Stimulated activated naive CD8-positive, alpha-beta T cell treated with anti-CD3 and anti-CD28 coated beads, Interleukin-15, Interleukin-2, amounts not matched to agents 100 U/mL and 50 U/mL, for 24 hours (primary cell): Measurements from ENCODE around the gene NDUFA1.
A peak's percentile ranks its signal among the peaks of the same experiment; 100 is the strongest.
"Not testable (repeated sequence)": the region's sequence is repeated elsewhere in the genome, so short reads cannot be mapped to it uniquely, and the experiment has no call there.

Experiments used
- ATAC-seq: fragments of 150-1000 bp; cut with Tn5 transposase; one replicate; pipeline ENCODE4 v1.10.0; 2021
- DNase-seq: peaks from one replicate; pipeline ENCODE4 v3.0.0; 2021

The NDUFA1 gene

DNA sequence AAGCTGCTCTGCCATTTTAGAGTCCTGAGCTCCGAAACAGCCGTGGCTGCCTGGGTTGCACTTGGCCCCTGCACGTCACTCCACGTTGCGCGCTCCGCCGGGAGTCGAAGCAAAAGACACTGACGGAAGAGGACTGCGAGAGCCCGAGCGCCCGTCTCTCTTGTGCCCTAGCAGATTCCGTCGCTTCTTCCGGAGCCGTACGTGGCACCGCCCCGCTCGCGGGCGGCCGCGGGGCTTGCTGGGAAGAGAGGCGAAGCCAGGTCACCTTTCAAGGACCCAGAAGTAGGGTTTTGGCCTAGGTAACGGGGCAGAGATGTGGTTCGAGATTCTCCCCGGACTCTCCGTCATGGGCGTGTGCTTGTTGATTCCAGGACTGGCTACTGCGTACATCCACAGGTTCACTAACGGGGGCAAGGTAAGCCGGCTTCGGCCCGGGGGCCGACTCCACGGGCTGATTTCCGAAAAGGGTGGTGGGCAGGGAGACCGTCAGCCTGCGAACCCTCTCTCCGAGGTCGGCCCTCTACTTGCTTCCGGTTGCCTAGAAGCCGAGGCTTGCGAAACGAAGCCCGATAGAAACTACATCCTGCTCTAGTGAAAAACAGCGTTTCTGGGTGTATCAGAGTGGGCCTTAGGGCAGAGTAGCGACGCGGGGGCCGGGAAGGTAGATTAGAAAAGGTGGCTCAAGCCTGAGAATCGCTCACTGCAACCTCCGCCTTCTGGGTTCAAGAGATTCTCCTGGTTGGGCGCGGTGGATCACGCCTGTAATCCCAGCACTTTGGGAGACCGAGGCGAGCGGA, at the start of gene NDUFA1, which contains the start of gene RNF113A:
Gene NDUFA1, plus strand, starts transcription at position 234 of the 797 bp plus-strand sequence. Its CDS starts 80 bp downstream, at position 314.
Gene RNF113A, minus strand, starts transcription at position 135 of the 797 bp plus-strand sequence. Its CDS starts 120 bp downstream, at position 15.
- peak; percentile 83 for DNase-seq
- ATAC-seq: peak; percentile 97

DNA sequence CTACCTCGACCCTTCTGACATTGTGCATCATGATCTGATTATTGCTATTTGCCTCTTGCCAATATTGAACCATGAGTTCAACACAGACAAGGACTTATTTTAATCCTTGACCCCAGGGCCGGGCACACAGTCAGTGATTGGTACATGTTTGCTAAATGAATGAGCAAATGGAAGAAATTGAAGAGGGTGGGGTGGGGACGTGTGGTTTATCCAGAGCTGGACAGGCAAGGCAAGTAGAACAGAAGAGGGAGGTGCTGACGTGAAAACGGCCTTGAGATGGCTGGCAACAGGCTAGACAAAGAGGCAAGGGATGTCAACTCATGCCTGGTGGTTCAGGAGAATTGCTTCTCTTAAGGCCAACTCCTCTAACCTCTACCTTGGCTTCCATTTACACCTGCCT, 47.4 kb upstream of the NDUFA1 start:
- not testable (repeated sequence) for ATAC-seq, DNase-seq

DNA sequence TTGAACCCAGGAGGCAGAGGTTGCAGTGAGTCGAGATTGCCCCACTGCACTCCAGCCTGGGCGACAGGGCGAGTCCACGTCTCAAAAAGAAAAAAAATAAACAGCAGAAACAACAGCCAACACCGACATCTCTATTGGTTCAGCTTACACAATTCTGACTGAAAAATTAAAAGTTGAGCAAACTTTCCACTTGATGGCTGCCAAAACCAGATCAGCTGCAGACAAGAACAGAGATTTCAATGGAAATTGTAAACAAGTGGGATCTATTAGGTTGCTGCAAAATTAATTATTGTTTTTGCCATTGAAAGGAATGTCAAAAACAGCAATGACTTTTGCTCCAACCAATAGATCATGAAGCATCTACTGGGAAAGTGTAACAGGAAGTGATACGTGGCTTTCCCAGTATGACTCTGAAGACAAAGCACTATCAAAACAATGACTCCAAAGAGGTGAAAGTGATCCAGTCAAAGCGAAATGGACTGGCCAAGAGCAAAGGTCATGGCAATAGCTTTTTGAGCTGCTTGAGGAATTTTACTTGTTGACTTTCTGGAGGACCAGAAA, 45.2 kb upstream of the NDUFA1 start:
- peak; percentile 32 for ATAC-seq
- no peak for DNase-seq

DNA sequence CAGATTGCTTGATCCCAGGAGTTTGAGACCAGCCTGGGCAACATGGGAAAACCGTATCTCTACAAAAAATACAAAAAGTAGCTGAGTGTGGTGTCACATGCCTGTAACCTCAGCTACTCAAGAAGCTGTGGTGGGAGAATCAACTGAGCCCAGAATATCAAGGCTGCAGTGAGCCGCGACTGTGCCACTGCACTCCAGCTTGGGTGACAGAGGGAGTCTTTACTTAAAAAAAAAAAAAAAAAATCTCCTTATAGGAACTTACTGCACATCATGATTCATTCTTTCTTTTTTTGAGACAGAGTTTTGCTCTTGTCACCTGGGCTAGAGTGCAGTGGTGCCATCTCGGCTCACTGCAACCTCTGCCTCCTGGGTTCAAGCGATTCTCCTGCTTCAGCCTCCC, 43.2 kb upstream of the NDUFA1 start:
- DNase-seq: no peak
- no peak for ATAC-seq

DNA sequence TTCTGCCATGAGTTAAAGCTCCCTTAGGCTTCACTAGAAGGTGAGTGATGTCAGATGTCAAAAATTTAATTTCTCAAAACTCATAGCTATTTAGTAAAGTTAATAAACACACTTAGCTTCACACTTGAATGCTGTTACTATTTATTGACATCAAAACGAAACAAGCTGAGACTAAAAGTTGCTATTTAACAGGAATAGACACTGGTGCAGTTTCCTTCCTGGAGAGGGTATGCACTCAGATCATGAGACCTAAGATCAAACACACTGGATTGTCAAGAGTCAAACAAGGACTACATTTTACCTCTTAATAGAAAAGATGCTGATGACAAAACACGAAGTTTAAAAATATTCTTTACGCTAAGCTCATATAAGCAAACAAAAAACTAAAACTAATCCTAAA, 37.7 kb upstream of the NDUFA1 start:
- ATAC-seq (no peak), DNase-seq (no peak)

DNA sequence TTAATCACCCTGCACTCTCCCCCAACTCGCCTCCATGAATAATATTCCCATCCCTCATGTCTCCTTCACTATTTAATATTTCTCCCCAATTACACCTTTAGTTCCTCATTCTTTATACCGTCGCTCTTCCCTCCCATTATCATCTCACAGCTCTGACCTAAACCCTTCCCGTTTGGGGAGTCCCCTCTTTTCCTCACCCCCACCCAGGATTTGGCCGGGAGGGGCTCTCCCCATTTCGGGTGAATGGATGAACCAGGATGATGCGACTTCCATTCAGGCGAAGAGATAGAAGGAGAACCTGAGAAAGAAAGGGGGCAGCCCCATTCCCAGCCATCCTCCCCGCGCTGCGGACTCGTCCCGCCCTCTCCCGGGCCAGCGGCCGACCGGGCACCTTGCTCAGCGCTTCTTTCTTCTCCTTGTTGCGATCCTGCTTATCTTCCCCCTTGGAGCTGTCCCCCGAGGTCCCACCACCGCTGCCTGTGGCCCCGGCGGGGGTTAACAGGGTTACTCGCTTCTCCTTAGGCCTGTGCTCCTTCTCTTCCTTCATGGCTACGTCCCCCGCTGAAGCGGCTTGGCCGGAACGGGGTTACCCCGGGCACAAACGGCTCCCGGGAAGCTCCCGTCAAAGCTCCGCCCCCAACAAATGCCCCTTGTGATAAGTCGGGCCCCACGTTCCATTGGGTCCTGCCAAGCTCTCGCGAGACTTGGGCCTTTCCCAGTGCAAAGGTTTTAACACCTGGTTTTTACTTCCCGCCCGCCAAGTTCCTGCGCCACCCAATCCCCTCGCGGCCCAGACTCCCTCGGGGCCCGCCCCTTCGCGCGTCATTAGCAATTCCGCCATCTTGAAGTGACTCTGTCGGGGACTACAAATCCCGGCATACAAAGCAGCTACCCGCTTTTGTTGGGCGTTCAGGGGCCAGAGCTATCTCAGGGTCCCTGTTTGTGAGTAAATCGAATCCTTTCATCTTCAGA, 19.0 kb upstream of the NDUFA1 start, which contains the start of gene UPF3B:
Gene UPF3B, minus strand, starts transcription at position 582 of the 972 bp plus-strand sequence. Its CDS starts 35 bp downstream, at position 547.
- DNase-seq (peak; percentile 91), ATAC-seq (peak; percentile 99)

DNA sequence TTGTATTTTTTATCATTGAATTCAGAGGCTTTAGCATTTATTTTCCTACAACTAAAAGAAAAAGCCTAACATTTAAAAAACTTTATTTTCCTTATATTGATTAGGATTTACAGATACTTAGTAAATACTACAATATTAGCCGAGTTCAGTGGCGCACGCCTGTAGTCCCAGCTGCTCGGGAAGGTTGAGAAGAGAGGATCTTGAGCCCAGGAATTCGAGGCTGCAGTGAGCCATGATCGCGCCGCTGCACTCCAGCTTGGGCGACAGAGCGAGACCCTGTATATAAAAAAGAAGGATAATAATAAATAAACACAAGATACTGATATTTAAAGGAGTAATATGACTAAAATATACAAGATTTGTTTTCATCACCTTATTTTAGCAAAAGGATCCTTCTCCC, 18.2 kb upstream of the NDUFA1 start:
- no peak for ATAC-seq
- DNase-seq: no peak

DNA sequence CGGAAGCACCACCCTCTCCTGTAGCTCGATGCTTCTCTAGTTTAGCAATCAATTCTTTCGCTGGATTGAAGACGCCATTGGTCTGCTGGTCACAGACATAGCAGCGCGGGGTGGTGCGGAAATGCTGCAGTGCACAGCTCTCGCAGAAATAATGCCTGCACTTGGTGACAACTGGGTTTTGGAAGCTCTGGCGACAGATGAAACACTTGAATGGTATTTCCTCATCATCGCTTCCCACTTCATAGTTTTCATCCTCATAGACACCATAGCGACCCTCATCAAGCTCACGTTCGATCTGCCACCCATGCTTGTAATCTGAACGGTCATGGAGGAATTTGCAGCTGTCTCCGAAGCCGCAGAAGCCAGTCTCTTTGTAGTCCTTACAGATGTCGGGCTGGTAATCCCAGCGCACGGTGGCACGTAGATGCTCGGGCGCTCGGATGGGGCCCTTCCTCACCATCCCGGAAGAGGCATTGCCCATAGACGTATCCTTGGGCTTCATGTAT, 953 bp upstream of the NDUFA1 start:
- ATAC-seq (peak; percentile 3), DNase-seq (peak; percentile 19)

DNA sequence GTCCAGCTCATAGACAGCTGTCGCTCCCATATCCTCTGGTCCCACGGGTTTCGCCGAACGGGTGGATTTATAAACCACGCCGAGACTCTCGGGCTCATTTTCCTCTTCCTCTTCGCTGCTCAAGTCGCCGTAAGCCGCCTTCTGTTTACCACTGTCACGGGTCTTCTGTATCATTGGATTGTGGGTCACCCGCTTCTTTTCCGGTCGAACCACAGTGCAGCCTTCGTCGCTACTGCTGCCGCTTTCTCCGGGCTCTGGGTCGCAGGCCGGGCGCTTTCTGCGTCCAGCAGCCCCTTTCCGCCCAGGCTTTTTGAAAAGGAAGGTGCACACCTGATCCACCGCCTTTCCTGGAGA, 410 bp upstream of the NDUFA1 start:
- peak; percentile 37 for ATAC-seq
- no peak for DNase-seq

DNA sequence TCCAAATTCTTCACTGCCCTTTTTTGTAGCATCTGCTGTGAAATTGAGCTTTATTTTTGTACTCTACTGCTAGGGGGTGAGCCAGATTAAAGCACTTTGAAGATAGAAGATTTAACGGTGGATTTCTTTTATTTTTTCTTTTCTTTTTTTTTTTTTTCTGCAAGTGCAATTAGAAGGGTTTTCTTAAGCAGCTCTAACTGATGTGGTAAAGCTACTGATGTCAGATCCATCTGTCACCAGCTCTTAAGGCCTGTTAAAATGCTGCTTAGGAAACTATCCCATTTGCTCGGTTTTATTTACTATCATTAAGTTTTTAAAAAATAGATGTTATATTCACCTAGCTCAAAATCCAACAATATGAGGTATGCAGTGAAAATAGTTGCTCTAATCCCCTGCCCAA, 7.1 kb downstream of the NDUFA1 start:
- ATAC-seq (no peak), DNase-seq (no peak)

DNA sequence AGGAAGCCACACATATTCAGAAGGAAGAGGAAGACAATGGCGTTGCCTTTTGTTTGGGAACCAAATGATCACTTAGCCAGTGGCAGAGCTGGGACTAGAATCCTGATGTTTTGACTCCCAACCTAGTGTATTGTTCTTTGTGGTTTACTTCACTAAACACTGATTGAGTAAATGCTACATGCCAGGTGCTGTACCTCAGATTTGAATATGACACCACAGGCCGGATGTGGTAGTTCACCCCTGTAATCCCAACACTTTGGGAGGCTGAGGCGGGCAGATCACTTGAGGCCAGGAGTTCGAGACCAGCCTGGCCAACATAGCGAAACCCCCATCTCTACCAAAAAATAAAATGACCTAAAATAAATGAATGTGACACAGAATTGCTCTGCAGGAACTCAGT, 8.4 kb downstream of the NDUFA1 start:
- DNase-seq: no peak
- ATAC-seq: no peak

DNA sequence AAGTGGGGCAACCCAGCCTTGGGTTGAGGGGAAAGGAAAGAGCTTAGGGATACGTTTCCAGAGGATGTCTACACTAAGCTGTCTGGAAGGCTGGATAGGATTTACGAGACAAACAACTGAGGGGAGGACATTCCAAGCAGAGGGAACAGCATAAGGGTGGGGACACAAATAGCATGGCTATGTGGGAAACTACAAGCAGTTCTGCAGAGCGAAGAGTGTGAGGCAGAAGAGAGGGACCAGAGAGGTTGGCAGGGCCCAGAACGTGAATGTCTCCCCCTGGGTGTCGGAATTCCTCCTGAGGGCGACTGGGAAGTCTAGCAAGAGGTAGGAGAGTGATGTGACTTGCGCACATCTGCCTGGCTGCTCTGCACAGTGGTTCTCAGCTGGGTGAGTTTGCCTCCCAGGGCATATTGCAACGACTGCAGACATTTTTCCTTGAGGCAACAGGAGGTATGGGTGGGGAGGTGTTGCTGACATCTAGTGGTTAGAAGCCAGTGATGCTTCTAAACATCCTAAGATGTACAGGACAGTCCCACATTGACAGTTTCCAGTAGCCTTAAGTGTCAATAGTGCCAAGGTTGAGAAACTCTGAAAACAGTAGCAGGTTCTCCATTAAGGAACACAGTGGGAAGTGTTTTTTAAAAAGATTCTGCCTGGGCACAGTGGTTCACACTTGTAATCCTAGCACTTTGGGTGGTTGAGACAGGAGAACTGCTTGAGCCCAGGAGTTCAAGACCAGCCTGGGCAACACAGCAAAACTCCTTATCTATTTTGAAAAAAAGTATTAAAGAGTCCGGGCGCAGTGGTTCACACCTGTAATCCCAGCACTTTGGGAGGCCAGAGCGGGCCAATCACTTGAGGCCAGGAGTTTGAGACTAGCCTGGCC, 9.2 kb downstream of the NDUFA1 start:
- DNase-seq (no peak), ATAC-seq (peak; percentile 90)

DNA sequence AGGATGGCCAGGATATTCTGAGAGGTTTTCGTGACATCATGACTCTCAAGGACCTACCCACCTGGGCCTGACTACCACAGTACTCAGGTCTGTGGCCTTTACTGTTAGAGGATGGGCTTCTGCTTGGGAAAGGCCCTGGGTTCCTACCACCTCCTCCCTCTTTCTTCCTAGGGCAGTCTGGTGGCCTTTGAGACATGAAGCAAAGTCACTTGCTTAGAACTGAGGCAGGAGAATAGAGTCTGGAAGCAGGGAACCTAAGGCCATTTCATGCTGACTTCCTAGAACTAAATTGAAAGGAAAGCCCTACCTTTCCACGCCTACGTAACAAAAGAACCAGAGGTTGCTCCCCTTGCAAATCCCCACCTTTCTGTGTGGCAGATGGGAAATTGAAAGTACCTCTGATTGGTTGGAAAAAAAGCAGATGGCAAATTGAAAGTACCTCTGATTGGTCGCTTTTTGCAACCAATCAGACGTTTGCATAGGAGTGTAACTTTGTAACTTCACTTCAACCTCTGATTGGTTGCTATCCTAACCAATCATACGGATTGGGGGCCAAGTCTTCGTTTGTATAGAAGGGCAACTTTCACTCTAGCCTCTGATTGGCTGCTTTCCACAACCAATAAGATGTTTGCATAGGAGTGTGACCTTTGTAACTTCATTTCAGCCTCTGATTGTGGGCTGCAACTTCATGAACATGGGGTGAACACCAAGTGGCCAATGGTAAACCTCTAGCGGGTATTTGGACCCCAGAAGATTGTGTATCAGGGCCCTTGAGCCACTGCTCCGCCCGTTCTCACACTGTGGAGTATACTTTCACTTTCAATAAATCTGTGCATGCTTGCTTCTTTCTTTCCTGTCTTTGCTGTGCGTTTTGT, 14.2 kb downstream of the NDUFA1 start:
- ATAC-seq (no peak), DNase-seq (no peak)

DNA sequence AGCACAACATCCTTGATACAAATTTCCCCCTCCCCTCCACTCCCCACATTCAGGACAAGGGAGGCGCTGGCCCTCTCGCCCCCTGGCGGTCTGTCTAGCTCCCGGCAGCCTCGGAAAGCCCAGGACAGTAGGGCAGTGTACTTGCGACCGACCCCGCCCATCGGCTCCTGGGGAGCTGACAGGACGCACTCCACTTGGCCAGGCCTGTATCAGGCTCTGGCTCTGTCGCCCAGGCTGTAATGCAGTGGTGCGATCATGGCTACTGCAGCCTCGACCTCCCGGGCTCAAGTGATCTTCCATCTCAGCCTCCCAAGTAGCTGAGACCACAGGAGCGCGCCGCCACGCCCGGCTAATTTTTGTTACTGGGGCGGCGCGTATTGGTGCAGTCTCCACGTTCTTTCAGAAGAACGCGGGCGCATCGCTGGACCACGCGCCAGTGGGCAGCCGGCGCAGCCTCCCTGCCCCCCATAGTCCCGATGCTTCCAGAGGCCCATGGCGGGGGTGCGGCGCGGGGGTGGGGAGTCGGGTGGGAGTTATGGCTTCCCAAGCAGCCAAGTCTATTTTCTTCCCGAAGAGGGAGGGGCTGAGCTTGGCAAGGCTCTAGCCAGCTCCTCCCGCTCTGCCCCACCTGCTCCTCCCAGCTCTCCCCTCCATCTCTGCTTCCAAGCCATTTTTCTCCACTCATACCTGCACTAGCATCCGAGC, 16.2 kb downstream of the NDUFA1 start:
- DNase-seq: peak; percentile 72
- peak; percentile 91 for ATAC-seq

DNA sequence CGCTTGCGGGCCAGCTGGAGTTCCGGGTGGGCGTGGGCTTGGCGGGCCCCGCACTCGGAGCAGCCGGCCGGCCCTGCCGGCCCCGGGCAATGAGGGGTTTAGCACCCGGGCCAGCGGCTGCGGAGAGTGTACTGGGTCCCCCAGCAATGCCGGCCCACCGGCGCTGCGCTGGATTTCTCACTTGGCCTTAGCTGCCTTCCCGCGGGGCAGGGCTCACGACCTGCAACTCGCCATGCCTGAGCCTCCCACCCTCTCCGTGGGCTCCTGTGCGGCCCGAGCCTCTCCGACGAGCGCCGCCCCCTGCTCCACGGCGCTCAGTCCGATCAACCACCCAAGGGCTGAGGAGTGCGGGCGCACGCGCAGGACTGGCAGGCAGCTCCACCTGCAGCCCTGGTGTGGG, 19.0 kb downstream of the NDUFA1 start:
- not testable (repeated sequence) for ATAC-seq, DNase-seq

DNA sequence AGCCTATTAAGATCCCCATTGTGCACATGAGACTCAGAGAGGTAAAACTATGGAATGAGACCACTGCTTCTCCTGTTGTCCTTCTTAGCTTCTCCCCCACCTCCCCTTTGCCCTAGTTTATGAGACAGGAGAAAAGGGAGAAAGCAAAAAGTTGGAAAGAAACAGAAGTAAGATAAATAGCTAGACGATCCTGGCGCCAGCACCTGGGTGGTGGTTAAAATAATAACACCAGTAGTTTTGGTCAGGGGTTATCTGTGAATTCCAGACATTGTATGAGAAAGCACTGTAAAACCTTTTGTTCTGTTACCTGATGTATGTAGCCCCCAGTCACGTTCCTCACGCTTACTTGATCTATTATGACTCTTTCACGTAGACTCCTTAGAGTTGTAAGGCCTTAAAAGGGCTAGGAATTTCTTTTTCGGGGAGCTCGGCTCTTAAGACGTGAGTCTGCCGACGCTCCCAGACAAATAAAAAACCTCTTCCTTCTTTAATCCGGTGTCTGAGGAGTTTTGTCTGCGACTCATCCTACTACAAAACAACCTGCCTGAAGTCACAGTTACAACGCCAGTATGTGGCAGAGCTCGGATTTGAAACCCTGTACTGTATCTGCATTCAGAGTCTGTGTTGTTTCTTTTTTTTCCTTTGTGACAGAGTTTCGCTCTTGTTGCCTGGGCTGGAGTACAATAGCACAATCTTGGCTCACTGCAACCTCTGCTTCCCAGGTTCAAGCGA, 20.5 kb downstream of the NDUFA1 start:
- not testable (repeated sequence) for DNase-seq, ATAC-seq

DNA sequence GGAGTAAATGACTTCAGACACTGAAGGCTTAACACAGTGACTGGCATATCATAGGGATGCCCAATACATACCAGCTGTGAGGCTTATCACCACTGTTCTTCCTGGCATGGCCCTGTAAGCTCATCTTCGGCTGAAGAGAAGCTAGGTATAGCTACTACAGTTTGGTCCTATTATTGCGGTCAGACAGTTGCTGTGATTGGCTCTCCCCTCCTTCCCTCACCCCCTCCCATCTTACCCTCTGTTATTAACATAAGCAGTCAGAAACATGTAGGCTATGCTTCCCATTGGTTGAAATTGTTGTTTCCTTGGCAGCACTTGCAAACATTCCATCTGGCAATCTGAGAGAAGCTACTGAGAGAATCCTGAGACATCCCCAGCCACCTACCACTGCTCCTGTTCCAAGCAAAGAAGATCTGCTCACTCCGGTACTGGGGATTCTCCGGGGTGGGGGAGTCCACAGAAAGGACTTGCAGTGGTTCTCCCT, 24.3 kb downstream of the NDUFA1 start, which contains the start of gene AKAP14:
Gene AKAP14, plus strand, starts transcription at position 51 of the 484 bp plus-strand sequence. CDS start 7,331 bp downstream, outside the sequence.
- no peak for ATAC-seq
- no peak for DNase-seq

DNA sequence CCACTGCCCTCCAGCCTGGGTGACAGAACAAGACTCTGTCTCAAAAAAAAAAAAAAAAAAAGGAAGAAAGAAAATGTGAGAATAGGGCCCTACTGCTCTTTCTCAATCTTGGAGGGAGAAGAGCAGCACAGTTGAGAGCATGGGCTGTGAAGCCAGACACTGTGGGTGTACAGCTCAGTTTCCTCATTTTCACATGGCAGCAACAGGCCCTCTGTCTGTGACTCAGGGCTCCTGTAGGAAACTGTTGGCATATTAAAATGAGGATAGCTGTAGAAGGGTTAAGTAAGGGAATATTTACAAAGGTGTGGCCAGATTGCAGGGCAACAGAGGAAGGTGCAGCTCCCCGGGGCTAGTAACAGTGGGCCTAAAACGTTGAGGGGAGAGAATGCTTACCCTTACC, 27.5 kb downstream of the NDUFA1 start:
- no peak for DNase-seq
- no peak for ATAC-seq
